H1 (cell line): ENCODE data around the gene BABAM2. TPM values are rescaled to one million over a fixed set of nuclear protein-coding genes. Genes with fewer than 3 reads are reported as not detected.

Experiments used
- CTCF ChIA-PET: fragments of 300-600 bp; sonication (Branson Sonifier 250); formaldehyde crosslinking; loops from one replicate; lab custom pipeline; 2021; ENCODE audit not compliant: partially characterized antibody; lab: Charles Lee
- POLR2A ChIA-PET: fragments of 300-600 bp; sonication (Branson Sonifier 250); formaldehyde crosslinking; loops from one replicate; lab custom pipeline; 2021; ENCODE audit warnings: inconsistent platforms; ENCODE audit not compliant: partially characterized antibody; lab: Charles Lee
- DNase-seq, 2 experiments: peaks; one replicate each; pipeline versions ENCODE4 v3.0.0 to v3.0.0-alpha.2; 2010 to 2022; ENCODE audit warnings: low spot score in 2 of 2, low read depth in 1 of 2, mixed read lengths in 1 of 2
- FAIRE-seq: peaks from 2 replicates; lab custom pipeline; 2011; peaks lifted over from hg19 to GRCh38; lab: Jason Lieb, UNC
- H2AFZ ChIP-seq: 2 replicates; pipeline ENCODE4 v1.8.1; 2012; ENCODE audit warnings: low read length, inconsistent platforms
- H2AK5ac ChIP-seq: 2 replicates; pipeline ENCODE4 v1.6.1; 2013; ENCODE audit warnings: low read depth, low read length
- H2BK120ac ChIP-seq: replicated peaks from 2 replicates; pipeline ENCODE3; 2013; ENCODE audit warnings: low read depth, low read length, inconsistent platforms
- H2BK12ac ChIP-seq: 2 replicates; pipeline ENCODE4 v1.6.1; 2013; ENCODE audit warnings: low read depth, low read length
- H2BK15ac ChIP-seq: 2 replicates; pipeline ENCODE4 v1.6.1; 2013; ENCODE audit warnings: low read length
- H2BK20ac ChIP-seq: 2 replicates; pipeline ENCODE4 v1.6.1; 2013; ENCODE audit warnings: low read length
- H2BK5ac ChIP-seq: 2 replicates; pipeline ENCODE4 v1.6.1; 2013; ENCODE audit warnings: low read depth, low read length
- H3K14ac ChIP-seq: 2 replicates; pipeline ENCODE4 v1.6.1; 2013; ENCODE audit warnings: inconsistent platforms; ENCODE audit not compliant: insufficient read length
- H3K18ac ChIP-seq: 2 replicates; pipeline ENCODE4 v1.6.1; 2013; ENCODE audit warnings: low read length; ENCODE audit errors: extremely low read depth
- H3K23ac ChIP-seq: 2 replicates; pipeline ENCODE4 v1.6.1; 2013; ENCODE audit warnings: inconsistent platforms; ENCODE audit not compliant: insufficient read length
- H3K23me2 ChIP-seq: 2 replicates; pipeline ENCODE4 v1.6.1; 2013; ENCODE audit warnings: low read depth, low read length
- H3K27ac ChIP-seq: 2 replicates; pipeline ENCODE4 v1.6.1; 2011; ENCODE audit warnings: low read depth, low read length, inconsistent platforms
- H3K27me3 ChIP-seq, 4 experiments: replicated peaks in 1 of 4; 1 replicate in 1 of 4; 2 replicates in 3 of 4; pipeline versions ENCODE4 v1.6.1 to v1.8.1; 2011 to 2013; ENCODE audit warnings: low read length in 3 of 4, mild to moderate bottlenecking in 3 of 4, inconsistent platforms in 2 of 4, mixed read lengths in 2 of 4, moderate library complexity in 1 of 4; ENCODE audit not compliant: control insufficient read depth in 3 of 4, insufficient read depth in 3 of 4; ENCODE audit errors: extremely low read depth in 1 of 4
- H3K36me3 ChIP-seq, 4 experiments: 2 replicates each; pipeline versions ENCODE4 v1.6.1 to v1.8.1; 2011 to 2013; ENCODE audit warnings: mild to moderate bottlenecking in 4 of 4, low read length in 3 of 4, moderate library complexity in 2 of 4, control low read depth in 1 of 4, inconsistent platforms in 1 of 4; ENCODE audit not compliant: insufficient read depth in 4 of 4, control insufficient read depth in 2 of 4
- H3K4ac ChIP-seq: replicated peaks from 2 replicates; pipeline ENCODE3; 2013; ENCODE audit warnings: low read length, low read depth, mixed read lengths, inconsistent platforms; ENCODE audit not compliant: insufficient read length
- H3K4me1 ChIP-seq, 4 experiments: replicated peaks in 1 of 4; 1 replicate in 1 of 4; 2 replicates in 3 of 4; pipeline versions ENCODE4 v1.6.1 to v1.8.1; 2011 to 2013; ENCODE audit warnings: low read length in 3 of 4, inconsistent platforms in 2 of 4, mixed read lengths in 1 of 4; ENCODE audit not compliant: insufficient read depth in 4 of 4, control insufficient read depth in 3 of 4
- H3K4me2 ChIP-seq, 2 experiments: 2 replicates each; pipeline versions ENCODE4 v1.6.1 to v1.8.1; 2011 to 2013; ENCODE audit warnings: low read depth in 2 of 2, low read length in 2 of 2, control low read depth in 1 of 2, inconsistent platforms in 1 of 2, mild to moderate bottlenecking in 1 of 2; ENCODE audit not compliant: insufficient read depth in 1 of 2
- H3K4me3 ChIP-seq, 4 experiments: fragments of 200-600, 300-600 bp in 1 of 4; sonication (generic), shearing (Covaris generic), sonication (Bioruptor Twin) in 1 of 4; 2 replicates each; pipeline versions ENCODE4 v1.5.1 to v1.8.1; 2011 to 2016; ENCODE audit warnings: low read length in 4 of 4, low read depth in 3 of 4, control low read depth in 2 of 4, inconsistent platforms in 2 of 4, mild to moderate bottlenecking in 2 of 4, mixed read lengths in 1 of 4, moderate library complexity in 1 of 4; ENCODE audit not compliant: insufficient read depth in 2 of 4; ENCODE audit errors: extremely low read depth in 1 of 4
- H3K56ac ChIP-seq: replicated peaks from 2 replicates; pipeline ENCODE3; 2013; ENCODE audit warnings: low read depth, mild to moderate bottlenecking, mixed read lengths, low read length, inconsistent platforms; ENCODE audit not compliant: insufficient read length
- H3K79me1 ChIP-seq: 2 replicates; pipeline ENCODE4 v1.6.1; 2013; ENCODE audit warnings: low read depth, low read length, control low read depth
- H3K79me2 ChIP-seq, 2 experiments: 2 replicates each; pipeline versions ENCODE4 v1.6.1 to v1.8.1; 2012 to 2013; ENCODE audit warnings: low read length in 2 of 2, mild to moderate bottlenecking in 2 of 2, inconsistent platforms in 1 of 2; ENCODE audit not compliant: insufficient read depth in 2 of 2, control insufficient read depth in 1 of 2
- H3K9ac ChIP-seq, 4 experiments: replicated peaks in 1 of 4; 1 replicate in 1 of 4; 2 replicates in 3 of 4; pipeline versions ENCODE4 v1.6.1 to v1.8.1; 2011 to 2013; ENCODE audit warnings: low read depth in 3 of 4, low read length in 3 of 4, control low read depth in 2 of 4, mild to moderate bottlenecking in 2 of 4, moderate library complexity in 2 of 4, inconsistent platforms in 1 of 4; ENCODE audit errors: extremely low read depth in 1 of 4
- H3K9me3 ChIP-seq, 2 experiments: 2 replicates each; pipeline versions ENCODE4 v1.6.1 to v1.8.1; 2012 to 2013; ENCODE audit warnings: mild to moderate bottlenecking in 2 of 2, moderate library complexity in 2 of 2, control low read depth in 1 of 2, inconsistent platforms in 1 of 2, low read depth in 1 of 2, low read length in 1 of 2, mixed read lengths in 1 of 2; ENCODE audit not compliant: insufficient read depth in 2 of 2
- H4K20me1 ChIP-seq, 2 experiments: replicated peaks in 1 of 2; 2 replicates each; pipeline versions ENCODE3 to v1.8.1; 2011 to 2013; ENCODE audit warnings: inconsistent platforms in 2 of 2, low read length in 2 of 2, mild to moderate bottlenecking in 1 of 2; ENCODE audit not compliant: insufficient read depth in 2 of 2, control insufficient read depth in 1 of 2
- H4K5ac ChIP-seq: 2 replicates; pipeline ENCODE4 v1.6.1; 2013; ENCODE audit warnings: low read length, low read depth, mixed read lengths, inconsistent platforms; ENCODE audit not compliant: insufficient read length
- H4K8ac ChIP-seq: 2 replicates; pipeline ENCODE4 v1.8.0; 2013; ENCODE audit warnings: mild to moderate bottlenecking, moderate library complexity, low read length, inconsistent platforms; ENCODE audit not compliant: insufficient read depth; ENCODE audit errors: extremely low read depth
- H4K91ac ChIP-seq: replicated peaks from 2 replicates; pipeline ENCODE3; 2013; ENCODE audit warnings: low read length, mixed read lengths, inconsistent platforms; ENCODE audit not compliant: insufficient read length
- ATF2 ChIP-seq: IDR thresholded peaks from 2 replicates; pipeline ENCODE4 v1.6.1; 2012; ENCODE audit warnings: low read length, inconsistent platforms
- FOSL1 ChIP-seq: IDR thresholded peaks from 2 replicates; pipeline ENCODE4 v1.6.1; 2011; ENCODE audit warnings: mild to moderate bottlenecking, low read depth, low read length, moderate library complexity; ENCODE audit not compliant: insufficient read depth
- WGBS, 2 experiments: shearing (Covaris generic) in 1 of 2; methylation state at CpG; one replicate each; pipeline versions ENCODE4 v1.1.6 to v1.1.7; 2013 to 2015; ENCODE audit warnings: low lambda C conversion rate in 2 of 2, mixed read lengths in 2 of 2, inconsistent platforms in 1 of 2, low coverage in 1 of 2, missing lambda C conversion rate in 1 of 2; ENCODE audit not compliant: insufficient replicate concordance in 2 of 2, insufficient coverage in 1 of 2, insufficient read length in 1 of 2; ENCODE audit errors: extremely low coverage in 1 of 2, missing lambda C conversion rate in 1 of 2; 5-methylcytosine and 5-hydroxymethylcytosine counted together
- polyA plus RNA-seq, 7 experiments: library from polyadenylated mRNA; depleted of rRNA in 3 of 7; stranded (reverse) in 5 of 7; unstranded in 2 of 7; fragments of >200 nt in 5 of 7; fragments of 200-250 nt in 2 of 7; gene quantifications; 1 replicate in 5 of 7; 2 replicates in 1 of 7; 4 replicates in 1 of 7; pipeline versions ENCODE4 v1.2.1 to v1.2.3, GENCODE V29; 2011 to 2013; ENCODE audit warnings: missing spikeins in 2 of 7, mixed read lengths in 2 of 7
- total RNA-seq: library from RNA; stranded (reverse); fragmentation: NEBNext Ultra II Directional; extraction: Animal tissue kit (Norgen Biotek cat#: 25700); gene quantifications from 2 replicates; pipeline ENCODE4 v1.2.1, GENCODE V29; 2021

Gene BABAM2
- total and polyA plus RNA-seq, 2 of the 8 experiments (the other 6 are each of a cell fraction or from before 2014, with no cell fraction given) = 15.8 to 20.9 TPM

- Histone ChIP-seq H3K56ac (no peak overlapping the region), H2BK120ac (no peak overlapping the region), H4K20me1 (no peaks in the 10 kb centered on the region), H3K9ac (no peak overlapping the region), H3K79me1 (no peaks in the 10 kb centered on the region), H4K8ac (no peak overlapping the region), H2BK5ac (no peak overlapping the region), H4K5ac (no peak overlapping the region), H3K18ac (no peak overlapping the region), H4K91ac (no peak overlapping the region)
- TF ChIP-seq ATF2 = no peak
- no peak for TF ChIP-seq FOSL1
- TF ChIP-seq, all 59 proteins: peak for 0
- Histone ChIP-seq H3K27ac (no peak overlapping the region), H3K4me3 (no peak overlapping the region), H3K14ac (no peak overlapping the region), H3K4me1 (no peaks in the 10 kb centered on the region), H3K23me2 (no peaks in the 10 kb centered on the region), H2BK20ac (no peak overlapping the region), H3K9me3 (no peaks in the 10 kb centered on the region), H3K79me2 (no peaks in the 10 kb centered on the region), H3K23ac (no peak overlapping the region), H3K36me3 (no peaks in the 10 kb centered on the region), H3K4ac (no peak overlapping the region), H2AK5ac (no peak overlapping the region), H3K27me3 (no peaks in the 10 kb centered on the region; a peak in 1 of 7 replicates), H2AFZ (no peak overlapping the region), H2BK12ac (no peak overlapping the region), H3K4me2 (no peak overlapping the region), H2BK15ac (no peak overlapping the region)
- ChIA-PET POLR2A (no interaction called here), CTCF (interaction anchor here (0.9 kb wide), 1 partner anchor 11 kb away, joined by 4 read pairs; no protein-coding TSS in a partner anchor)
- FAIRE-seq (no peak), DNase-seq (no peak)
- 92% methylated on average over 8 of the region's 8 CpGs; no CpG with 5 or more reads in 1 of the 2 experiments for WGBS, 2 experiments
Observed at GRCh38 chr2:28334527-28334894, 444.0 kb downstream of the BABAM2 start.
